UCSD-AML1 (cell line): ENCODE data around the gene GDNF.
"Not testable (repeated sequence)": the region's sequence is repeated elsewhere in the genome, so short reads cannot be mapped to it uniquely, and the experiment has no call there.

Experiments
- DNase-seq: peaks from one replicate; lab custom pipeline; 2025; ENCODE audit not compliant: unreplicated experiment; lab: John Stamatoyannopoulos, UW

GDNF gene

DNA sequence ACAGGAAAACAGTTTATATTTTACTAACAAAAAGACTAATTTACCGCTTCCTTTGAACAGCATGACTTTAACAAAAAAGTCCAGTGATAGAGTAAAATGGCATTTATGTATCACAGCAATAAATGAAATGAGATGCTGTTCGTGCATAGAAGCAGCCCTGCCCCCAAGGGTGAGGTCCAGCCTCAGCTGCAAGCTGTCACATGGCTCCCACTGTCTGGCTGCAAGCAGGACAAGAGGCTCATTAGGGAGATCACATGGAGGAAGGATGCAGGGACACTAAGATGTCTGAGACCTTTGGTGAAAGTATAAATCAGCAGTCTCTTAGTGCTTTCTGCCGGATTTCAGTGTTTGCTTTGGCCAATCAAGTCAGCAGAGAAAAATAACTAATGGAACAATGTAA, 23.0 kb downstream of the GDNF start:
- DNase-seq, result no peak

- DNase-seq, result no peak
Measured at GRCh38 chr5:37816331-37816730, 23.5 kb downstream of the GDNF start.

DNA sequence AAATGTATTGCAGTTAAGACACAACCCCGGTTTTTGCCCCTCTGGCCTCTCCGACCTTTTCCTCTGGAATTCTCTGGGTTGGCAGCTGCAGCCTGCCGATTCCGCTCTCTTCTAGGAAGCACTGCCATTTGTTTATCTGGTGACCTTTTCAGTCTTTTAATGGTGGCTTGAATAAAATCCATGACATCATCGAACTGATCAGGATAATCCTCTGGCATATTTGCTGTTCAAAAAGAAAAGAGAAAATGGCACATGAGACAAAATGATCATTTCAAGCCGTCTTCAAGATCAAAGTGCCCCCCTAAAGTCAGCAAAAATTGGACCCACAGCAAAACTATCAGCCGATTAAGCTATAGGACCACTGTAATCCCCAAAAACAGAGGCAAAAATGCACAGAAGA, 23.9 kb downstream of the GDNF start:
- DNase-seq, result no peak

GRCh38 chr5:37814699-37815098, 25.1 kb downstream of the GDNF start:
- no peak for DNase-seq

GRCh38 chr5:37812365-37812764, 27.5 kb downstream of the GDNF start:
- no peak for DNase-seq

DNA sequence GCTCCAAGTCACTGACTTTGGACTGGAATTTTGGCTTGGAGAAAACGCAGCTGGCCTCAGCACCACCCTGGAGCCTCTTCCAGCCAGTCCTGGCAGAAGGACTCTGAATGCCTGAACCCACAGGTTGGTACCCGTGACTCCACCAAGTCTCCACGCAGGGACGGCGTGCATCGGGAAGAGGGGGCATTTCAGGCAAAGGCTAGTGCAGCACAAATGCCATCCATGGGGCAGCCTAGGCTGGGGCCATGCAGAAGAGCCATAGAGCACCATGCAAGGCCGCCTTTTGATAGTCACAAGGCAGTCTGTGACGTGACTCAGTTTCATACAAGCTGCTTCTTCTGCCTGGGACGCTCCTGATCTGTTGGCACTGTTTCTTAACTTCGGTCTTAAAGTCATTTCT, 28.0 kb downstream of the GDNF start:
- DNase-seq, result no peak

- no peak for DNase-seq
Measured at GRCh38 chr5:37810311-37810710, 29.5 kb downstream of the GDNF start.

- DNase-seq, result no peak
Measured at GRCh38 chr5:37808945-37809344, 30.9 kb downstream of the GDNF start.

DNA sequence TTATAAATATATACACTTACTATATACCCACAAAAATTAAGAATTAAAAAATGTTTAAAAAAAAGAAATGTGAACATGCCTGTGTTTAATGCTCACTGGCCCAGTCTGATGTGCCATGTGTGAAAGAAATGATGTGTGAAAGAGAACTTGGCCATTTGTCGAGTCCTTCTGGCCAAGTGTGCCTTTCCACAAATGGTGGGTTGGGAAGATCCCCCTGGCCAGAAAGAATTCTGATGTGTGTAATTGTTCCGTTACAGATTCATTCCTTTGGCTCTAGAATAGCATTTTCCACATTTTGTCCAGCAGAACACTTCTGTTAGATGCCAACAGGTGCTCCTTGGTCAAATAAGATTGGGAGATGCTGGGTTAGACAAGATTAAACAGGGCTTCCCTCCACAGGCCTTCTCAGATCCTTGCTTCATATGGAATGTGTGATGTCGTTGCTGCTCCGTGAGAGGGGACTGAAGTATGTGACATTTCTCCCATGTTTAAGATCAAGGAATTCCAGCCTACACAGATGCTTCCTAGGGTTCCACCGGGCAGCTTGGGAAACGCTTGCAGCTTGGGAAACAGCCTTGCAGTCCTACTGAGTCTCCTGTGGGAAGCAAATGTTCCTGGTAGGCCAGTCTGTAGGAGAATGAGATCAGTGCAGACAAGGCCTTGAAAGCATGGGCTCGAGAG, 32.1 kb downstream of the GDNF start:
- DNase-seq, result no peak

- no peak for DNase-seq
Measured at GRCh38 chr5:37807015-37807414, 32.8 kb downstream of the GDNF start.

- DNase-seq, result no peak
Measured at GRCh38 chr5:37806476-37806875, 33.4 kb downstream of the GDNF start.

DNA sequence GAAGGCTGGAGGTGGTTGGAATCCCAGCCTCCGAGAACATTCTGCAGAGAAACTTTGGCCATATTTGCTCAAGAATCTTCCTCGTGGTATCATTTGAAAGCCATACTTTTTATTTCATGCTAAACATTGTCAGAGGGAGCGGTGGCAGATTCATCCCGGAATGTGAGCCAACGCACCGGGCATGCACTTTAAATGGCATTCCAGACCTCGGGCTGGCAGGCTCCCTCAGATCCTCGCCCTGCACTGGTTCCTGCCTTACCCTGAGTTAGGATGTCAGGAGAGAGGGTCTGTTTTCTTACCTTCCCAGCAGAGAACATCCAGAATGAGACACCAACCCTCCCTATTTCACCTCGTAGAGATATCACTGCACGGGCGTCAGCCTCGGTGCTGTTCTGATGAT, 33.8 kb downstream of the GDNF start:
- DNase-seq, result no peak

- DNase-seq, result no peak
Measured at GRCh38 chr5:37804401-37804800, 35.4 kb downstream of the GDNF start.

DNA sequence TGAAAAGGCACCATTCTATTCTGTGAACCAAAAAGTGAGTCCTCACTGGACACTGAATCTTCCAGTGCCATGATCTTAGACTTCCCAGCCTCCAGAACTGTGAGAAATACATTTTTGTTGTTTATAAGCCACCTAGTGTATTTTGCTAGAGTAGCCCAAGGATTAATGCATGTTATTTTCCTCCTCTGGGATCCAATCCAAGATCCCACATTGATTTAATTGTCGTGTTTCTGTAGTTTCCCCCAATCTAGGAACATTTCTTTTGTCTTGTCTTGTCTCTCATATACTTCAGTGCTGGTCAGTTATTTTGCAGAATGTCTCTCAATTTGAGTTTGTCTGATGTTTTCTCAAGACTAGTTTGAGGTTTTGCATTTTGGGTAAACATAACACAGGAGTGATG, 36.4 kb downstream of the GDNF start:
- no peak for DNase-seq

DNA sequence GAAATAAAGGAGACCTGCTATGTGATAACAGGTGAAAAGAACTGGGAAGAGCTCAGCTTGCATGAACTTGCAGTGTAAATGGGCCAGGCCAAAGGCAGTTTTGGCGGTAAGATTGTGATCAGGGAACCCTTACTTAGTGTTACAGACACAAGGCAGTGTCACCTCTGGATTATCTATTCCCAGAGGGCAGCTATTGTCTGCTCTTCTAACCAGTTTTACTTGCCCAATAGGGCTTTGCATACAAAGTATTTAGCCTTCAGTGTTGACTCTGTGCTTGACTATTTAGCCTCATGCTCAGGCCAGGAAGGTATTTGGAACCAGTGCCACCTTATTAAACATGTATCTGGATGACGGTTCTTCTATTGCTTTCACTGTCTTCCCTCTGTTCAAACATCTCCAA, 38.3 kb downstream of the GDNF start:
- no peak for DNase-seq

DNA sequence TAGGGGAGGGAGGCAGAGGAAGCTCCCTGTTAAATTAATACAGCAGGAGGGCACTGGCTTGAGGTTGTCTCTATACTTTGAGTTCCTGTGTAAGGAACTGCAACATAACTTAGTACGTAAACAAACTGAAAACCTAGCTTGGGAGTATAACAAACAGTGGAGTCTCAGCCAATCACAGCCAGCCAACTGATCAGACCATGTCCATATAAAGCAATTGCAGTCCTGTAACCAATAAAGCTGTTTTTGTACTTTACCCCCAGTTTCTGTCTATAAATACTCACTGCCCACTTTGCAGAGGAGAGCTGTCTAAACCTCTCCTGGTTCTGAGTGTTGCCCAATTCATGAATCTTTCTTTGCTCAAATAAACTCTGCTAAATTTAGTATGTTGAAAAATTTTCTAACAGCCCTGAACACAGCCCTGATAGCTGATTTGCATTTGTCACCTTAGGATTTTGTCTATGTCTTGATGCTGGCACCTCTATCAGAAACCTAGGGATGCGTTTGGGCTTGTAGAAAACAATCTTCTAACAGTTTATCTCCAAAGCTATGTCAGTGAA, 39.9 kb downstream of the GDNF start:
- DNase-seq, result no peak

DNA sequence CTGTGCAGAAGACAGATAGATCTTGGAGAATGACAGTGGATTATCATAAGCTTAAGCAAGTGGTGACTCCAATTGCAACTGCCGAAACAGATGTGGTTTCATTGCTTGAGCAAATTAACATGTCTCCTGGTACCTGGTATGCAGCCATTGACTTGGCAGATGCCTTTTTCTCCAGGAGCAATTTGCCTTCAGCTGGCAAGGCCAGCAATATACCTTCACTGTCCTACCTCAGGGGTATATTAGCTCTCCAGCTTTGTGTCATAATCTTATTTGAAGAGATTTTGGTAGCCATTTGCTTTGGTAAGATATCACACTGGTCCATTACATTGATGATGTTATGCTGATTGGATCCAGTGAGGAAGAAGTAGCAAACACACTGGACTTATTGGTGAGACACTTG, 43.4 kb downstream of the GDNF start:
- not testable (repeated sequence) for DNase-seq

DNA sequence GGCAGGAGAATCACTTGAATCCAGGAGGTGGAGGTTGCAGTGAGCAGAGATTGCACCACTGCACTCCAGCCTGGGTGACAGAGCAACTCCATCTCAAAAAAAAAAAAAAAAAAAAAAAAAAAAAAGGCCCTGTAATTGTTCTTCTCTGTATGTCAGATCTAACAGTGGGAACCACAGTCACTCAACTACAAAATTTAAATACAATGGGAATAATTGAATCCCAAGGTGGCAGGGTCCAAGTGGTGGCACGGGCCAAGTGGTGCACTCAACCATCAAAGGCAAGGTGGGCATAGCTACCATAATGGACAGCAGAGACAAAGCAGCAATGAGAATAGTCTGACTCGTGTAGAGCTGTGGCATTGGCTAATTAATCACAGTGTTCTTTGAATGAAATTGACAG, 44.5 kb downstream of the GDNF start:
- DNase-seq, result not testable (repeated sequence)

- no peak for DNase-seq
Measured at GRCh38 chr5:37792975-37793631, 46.7 kb downstream of the GDNF start.

GRCh38 chr5:37791321-37791720, 48.5 kb downstream of the GDNF start:
- no peak for DNase-seq

- no peak for DNase-seq
Measured at GRCh38 chr5:37789991-37790390, 49.9 kb downstream of the GDNF start.

DNA sequence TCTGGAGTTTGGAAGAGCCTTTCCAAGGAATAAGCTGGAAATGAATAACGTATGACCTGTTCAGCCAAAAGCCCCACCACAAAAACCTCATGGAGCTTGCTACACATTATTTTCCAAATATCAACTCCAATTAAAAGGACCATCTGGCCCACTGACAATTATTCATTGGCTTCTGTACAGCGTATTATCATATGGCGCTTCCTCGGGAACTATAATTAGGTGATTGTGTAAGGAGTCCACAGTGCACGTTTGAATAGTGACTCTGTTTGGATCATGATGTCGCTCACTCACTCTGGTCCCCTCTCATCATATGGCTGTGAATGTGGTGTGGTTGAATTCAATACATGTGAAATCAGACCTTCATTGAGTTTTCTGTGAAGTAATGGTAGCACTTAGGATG, 52.1 kb downstream of the GDNF start:
- no peak for DNase-seq
